Limb (tissue), 2 donors: ENCODE data around the gene TNFSF15.

Experiments used
- DNase-seq, 2 donors: peaks; one replicate each; pipeline ENCODE4 v3.0.0-alpha.2; 2016; ENCODE audit errors: extremely low spot score in 2 of 2

Gene TNFSF15

DNA sequence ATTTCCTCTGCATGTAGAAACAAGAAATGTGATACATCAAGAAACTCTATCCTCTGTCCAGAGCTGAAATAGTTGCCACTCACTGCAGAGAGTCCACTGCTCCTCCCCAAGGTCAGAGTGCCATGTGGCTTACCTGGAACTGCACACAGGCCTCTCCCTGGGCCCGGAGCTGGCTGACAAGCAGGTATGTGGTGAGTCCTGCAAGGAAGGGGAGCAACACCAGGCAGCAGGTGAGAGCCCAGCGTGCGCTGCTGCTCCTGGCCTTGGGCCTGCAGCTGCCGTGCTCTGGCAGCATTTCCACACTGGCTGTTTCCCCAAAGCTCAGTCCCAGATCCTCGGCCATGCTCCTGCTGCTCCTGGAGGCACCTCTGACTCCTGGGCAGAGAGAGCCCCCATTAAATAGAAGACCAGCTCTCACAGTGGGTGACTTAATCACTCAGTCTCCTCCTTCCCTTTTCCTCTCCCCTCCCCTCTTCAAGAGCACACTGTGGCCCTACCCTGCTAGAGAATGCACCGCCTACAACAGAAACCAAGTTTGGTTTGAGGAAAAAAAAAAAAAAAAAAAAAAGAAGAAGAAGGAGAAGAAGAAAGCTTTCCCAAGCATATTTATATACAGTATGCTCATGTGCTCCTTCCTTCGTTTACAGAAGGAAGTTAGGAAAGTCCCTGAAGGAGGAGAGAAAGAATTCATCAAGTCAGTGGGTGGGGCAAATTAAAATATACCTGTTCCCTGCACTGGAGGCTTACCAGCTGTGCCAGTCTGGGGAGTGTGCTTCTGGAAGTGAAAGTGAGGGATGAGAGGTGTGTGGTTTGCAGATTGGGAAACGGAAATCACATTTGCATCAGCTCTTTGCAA is at the start of gene TNFSF15:
TNFSF15 (minus strand) TSS at position 370 of the 856 bp plus-strand sequence; CDS start at position 343, 27 bp downstream.
- DNase-seq = peak in 1 of 2 donors; percentile 61

DNA sequence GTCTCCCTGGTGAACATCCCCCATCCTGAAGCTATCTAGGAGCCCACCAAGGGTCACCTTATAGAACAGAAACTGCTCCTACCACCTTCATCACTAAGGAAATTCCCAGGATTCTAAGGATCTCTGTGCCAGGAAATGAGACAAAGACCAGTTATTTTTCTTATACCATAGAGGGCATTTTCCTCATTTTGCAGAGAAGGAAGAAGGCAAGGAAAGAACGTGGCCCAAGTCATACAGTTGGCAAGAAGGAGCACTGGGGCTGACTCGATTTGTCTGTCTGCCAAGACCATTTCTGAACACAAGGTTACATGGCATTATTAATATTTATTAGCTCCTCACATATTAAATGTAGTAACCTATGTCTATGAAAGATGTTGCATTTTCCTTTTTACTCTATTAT is 49.6 kb upstream of the TNFSF15 start:
- no peak for DNase-seq

DNA sequence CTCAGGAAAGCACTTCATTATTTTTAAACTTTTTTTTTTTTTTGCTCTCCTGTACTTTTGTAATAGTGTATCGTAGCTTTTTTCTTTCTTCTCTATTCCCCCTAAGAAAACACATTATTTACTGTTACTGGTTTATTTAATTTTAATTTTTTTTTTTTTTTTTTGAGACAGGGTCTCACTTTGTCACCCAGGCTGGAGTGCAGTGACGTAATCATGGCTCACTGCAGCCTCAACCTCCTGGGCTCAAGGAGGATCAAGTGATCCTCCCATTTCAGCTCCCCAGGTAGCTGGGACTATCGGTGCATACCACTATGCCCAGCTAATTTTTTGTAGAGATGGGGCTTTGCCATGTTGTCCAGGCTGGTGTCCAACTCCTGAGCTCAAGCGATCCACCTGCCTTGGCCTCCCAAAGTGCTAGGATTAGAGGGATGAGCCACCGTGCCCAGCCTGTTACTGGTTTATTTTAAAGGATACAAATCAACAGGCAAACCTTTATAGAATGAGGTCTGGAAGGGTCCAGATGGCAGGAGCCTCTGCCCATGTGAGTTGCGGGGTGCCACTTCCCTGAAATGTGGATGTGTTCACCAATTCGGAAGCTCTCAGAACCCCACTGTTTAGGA is 49.0 kb upstream of the TNFSF15 start:
- DNase-seq = no peak

DNA sequence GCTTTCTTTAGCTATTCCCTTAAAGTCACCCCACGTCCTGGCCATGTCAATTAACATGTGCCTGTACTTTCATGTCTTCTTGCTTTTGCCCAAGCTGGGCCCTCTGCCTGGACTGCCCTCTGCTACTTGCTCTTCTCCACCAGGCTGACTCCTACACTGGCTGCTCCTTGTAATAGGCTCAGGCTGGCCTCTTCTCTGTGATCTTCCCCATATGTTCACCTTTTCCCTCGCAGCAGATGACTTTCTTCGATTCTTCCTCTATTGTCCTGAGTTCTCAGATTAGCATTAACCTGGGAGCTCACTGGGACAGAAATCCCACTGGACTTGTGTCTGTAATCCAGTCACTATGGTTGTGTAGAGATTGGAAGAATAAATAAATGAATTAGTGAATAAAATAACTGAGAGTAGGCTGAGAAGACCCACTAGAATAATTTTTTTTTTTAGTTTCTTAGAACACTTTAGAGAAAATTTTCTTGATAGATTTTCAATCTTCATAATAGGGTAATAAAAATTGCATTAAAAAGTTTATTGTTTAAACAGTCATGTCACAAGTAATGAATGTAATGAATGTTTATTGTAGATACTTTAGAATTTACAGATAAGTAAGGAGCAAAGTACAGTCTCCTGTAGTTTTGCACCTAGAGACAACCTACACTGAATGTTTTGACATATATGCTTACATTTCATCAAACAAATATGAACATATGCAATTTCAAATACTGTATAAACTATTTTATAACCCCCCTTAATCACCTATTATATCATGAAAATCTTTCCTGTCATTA is 47.4 kb upstream of the TNFSF15 start:
- no peak for DNase-seq

DNA sequence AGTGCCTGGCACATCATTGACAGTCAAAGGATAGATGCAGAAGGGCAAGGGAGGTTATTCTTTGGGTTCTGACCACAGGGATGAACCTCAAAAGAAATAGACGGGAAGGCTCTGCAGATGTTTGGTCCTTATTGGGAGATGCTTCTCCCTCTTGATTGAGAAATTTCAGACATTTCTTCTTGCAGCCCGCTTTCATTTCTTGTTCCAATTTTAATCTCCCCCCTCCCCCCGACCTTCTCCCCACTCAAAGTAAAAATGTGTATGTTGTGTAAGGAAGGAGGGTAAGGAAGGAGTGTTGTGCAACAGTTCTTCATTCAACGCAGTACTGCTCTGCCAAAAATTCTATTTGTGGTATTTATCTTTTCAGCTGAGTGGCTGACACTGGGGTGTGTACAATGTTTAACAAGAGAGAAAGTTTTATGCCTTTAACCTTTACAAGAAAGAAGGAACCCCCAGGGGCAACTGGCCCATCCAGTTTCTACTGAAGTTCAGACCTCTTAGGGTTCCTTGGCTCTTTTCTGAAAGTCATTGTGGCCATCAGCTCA is 46.3 kb upstream of the TNFSF15 start:
- DNase-seq = no peak

DNA sequence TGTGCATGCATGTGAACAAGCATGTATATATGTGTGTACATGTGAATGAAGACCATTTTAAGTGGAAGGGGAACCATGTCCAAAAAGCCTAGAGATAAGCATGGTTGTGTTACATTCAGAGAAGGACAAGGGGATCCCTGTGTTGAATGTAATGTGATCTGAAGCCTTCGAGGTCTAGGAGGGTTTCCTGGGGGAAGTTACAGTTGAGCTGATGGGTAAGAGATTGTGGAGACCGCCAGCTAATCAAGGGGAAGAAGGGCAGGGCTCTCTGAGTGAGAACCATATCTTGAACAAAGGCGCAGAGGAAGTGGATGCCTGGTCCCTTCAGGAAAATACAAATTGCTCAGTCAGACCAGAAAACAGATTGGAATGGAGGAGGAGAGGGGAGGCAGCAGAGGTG is 45.5 kb upstream of the TNFSF15 start:
- DNase-seq = no peak

DNA sequence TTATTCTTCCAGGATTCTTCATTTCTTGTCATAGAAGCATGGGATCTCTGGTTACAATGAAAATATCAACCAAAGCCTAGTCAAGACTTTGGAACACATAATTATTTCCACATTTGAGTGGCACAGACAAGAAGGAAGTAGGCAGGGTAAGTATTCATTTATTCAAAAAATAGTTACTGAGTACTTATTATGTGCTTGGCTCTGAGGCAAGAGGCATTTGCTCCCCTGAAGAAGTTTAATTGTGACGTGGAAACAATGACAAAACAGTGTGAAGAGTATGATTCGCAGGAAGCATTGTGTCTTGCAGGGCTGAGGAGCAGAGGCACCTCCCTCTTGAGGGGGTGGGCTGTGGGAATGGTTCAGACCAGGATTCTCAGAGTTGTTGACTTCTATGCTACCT is 45.0 kb upstream of the TNFSF15 start:
- DNase-seq = no peak

DNA sequence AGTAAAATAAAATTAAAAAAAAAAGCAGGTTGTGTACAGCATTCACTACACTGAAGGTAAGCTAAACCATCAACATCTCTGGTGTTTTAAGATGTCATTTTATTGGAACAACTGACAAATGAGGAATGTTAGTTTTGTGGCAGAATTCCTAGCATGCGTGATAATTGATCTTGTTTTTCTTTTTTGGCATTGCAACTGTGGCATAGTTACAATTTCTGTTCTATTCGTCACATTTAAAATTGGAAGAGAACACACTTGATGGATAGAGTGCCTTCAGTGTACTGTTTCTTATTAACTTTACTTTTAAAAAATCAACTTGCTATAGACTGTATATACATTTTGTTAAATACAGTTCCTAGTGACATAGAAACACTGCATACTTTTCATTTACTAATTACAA is 43.6 kb upstream of the TNFSF15 start:
- no peak for DNase-seq

DNA sequence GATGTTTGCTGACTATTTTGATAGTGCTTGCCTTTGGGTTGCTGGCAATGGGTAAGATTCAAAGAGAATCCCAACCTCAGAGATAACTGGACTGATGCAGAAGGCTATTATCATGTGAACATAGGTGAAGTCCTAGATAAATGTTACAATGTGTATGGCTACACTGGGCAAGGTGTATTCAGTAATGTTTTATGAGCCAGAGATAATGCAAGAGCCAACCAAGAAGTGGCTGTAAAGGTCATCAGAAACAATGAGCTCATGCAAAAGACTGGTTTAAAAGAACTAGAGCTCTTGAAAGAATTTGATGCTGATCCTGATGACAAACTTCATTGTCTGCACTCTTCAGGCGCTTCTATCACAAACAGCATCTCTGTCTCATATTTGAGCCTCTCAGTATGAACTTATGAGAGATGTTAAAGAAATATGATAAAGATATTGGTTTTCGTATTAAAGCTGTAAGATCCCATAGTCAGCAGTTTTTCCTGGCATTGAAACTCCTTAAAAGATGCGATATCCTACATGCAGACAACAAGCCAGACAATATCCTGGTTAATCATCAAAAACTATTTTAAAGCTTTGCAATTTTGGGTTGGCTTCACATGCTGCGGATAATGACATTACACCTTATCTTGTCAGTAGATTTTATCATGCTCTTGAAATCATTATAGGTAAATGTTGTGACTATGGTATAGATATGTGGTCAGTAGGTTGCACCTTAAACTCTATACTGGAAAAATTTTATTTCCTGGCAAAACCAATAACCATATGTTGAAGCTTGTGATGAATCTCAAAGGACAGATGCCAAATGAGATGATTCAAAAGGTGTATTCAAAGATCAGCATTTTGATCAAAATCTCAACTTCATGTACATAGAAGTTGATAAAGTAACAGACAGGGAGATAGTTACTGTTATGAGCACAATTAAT is 41.9 kb upstream of the TNFSF15 start:
- DNase-seq = no peak

DNA sequence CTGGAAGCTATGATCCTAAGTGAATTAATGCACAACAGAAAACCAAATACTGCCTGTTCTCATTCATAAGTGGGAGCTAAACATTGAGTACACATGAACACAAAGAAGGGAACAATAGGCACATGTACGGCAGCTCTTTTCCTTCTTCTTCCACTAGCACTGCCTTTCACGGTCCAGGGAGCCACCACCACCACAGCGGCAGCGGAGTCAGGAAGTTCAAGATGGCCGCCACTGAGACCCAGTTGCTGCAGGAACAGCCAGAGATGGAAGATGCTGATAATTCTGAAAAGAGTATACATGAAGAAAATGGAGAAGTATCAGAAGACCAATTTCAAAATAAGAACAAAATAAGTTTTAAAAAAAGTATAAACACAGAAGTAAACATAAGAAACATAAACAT is 39.5 kb upstream of the TNFSF15 start:
- DNase-seq = no peak

DNA sequence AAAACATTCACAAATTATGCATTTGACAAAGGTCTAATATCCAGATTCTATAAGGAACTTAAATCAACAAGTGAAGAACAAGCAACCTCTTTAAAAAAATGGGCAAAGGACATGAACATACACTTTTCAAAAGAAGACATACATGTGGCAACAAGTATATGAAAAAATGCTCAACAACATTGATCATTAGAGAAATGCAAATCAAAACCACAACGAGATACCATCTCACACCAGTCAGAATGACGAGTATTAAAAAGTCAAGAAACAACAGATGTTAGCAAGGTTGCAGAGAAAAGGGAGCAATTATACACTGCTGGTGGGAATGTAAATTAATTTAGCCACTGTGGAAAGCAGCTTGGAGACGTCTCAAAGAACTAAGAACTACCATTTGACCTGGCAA is 38.9 kb upstream of the TNFSF15 start:
- no peak for DNase-seq

DNA sequence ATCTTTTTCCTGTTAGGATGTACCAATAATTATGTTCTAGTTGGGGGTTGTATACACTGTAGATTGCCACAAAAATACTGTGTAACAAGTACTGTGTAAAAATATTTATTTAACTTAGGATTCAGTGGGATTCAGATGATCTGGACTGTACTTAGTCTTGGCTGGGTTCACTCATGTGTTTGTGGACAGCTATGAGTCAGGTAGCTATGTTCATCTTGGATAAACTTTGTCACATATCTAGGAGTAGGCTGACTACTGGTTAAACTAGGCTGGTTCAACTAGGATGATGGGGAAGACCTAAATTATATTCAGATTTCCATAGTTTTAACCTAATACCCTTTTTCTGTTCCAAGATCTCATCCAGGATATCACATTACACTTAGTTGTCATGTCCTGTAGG is 32.1 kb upstream of the TNFSF15 start:
- DNase-seq = no peak

DNA sequence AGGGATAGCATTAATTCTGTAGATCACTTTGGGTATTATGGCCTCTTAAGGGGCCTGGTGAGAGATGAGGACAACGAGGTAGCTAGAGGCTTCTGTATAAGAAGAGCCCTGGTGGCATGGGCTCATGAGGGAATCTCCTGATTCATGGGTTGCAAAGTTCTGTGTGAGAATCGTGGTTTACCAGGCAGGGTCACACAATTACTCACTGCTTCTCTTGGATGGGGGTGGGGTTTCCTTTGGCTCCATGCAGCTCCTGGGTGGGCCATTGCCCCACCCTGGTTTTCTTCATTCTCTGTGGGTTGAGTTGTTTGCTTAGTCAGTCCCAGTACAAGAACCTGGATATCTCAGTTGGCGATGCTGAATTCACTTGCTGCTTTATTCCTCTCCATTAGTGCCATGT is 30.9 kb upstream of the TNFSF15 start:
- no peak for DNase-seq

DNA sequence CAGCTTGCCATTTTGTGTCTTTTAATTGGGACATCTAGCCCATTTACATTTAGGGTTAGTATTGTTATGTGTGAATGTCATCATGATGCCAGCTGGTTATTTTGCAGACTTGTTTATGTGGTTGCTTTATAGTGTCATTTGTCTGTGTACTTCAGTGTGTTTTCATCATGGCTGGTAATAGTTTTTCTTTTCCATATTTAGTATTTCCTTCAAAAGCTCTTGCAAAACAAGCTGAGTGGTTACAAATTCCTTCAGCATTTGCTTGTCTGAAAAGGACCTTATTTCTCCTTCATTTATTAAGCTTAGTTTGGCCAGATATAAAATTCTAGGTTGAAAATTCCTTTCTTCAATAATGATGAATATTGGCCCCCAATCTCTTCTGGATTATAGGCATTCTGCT is 28.5 kb upstream of the TNFSF15 start:
- no peak for DNase-seq

DNA sequence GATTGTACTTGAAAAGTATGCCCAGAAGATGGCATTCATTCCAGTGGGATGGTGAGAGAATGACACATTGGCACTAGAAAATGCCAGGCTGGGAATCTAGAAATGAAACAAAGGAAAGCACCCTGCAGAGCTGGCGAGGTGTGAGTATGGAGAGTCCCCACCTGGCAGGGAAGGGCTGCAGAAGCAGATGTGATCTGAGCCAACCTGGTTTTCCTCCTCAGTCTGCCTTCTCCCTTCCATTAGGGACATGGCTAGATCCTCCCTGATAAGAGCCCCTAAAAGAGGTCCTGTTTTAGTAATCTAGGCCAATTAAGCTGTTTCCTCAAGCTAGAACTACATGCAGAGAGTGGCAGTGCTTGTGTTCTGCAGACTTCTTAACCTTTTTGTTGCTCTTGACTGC is 24.7 kb upstream of the TNFSF15 start:
- DNase-seq = no peak

DNA sequence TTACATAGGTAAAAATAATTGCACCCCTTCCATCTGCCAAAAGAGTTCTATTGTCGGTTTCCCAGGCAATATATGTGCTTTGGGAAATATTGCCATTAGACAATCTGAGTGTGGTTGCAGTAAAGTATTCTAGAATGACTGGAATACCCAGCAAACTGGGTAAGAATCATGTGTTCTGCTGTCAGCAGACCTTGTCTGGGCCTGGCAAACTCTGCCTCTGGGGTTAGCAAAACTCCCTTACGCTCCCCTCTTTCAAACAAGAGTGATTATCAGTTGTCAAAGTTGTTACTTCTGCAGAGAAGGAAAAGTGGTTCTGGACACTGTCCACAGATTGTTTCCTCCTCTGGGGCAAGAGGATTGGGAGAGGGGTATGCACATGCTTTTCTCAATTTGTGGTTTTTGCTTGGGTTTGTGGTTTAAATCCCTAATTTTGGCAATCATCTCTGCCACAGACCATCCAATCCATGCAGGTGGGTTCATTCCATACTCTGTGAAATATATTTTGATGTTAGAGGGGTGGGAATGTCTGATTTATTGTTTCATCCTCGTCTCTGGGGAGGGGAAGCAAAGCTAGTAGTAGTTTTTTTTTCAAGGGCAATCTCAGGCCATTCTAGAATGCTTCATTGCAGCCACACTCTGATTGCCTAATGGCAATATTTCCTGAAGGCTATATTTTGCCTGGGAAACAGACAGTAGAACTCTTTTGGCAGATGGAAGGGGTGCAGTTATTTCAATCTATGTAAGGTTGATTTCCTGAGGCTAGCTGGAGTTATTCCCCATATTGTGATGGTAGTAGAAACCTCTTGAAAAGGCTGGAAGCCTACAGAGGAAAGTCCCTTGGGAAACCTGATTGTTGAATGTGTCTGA is 24.0 kb upstream of the TNFSF15 start:
- DNase-seq = no peak

DNA sequence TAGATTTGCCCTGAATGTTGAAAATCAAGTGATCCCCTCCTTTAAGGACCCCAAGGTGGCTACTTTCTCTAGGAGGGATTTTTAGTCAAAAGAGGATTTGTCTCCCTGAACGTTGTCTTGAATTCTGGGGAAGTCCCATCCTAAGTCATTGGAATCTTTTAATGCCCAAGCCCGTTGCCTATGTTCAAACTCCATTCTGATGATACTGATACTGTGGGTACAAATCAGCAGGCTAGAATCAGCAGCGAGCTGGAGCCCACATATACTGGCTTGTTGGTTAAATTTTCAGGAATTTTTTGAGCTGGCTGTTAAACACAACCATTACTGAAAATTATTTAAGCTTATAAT is 22.4 kb upstream of the TNFSF15 start:
- DNase-seq = no peak

DNA sequence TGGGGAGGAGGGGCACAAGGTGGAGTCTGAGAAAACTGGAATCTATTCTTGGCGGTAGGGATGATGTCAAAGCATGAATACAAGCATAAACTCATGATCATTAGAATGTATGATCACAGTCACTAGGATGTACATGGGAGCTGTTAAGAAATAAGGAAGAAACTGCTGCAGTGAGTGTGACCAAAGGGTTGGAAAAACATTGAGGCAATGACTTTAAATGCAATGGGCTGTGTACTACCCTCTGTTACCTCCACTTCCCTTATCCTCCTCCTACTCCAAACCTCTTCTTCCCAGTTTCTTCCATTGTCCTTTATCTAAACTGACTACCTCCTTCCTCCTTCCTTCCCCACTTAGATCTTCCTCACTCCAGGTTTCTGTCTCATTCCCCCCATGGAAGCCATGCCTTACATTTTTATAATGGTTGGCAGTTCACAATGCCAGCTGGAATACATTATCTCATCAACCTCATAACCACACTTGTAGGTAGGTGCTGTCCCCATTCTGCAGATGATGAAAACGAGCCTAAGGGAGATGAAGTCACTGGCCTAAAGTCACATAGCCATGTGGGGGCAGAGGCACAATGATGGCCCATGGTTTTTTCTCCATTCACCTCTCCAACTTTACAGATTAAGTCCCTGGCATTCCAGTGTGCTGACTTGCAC is 21.9 kb upstream of the TNFSF15 start:
- no peak for DNase-seq

DNA sequence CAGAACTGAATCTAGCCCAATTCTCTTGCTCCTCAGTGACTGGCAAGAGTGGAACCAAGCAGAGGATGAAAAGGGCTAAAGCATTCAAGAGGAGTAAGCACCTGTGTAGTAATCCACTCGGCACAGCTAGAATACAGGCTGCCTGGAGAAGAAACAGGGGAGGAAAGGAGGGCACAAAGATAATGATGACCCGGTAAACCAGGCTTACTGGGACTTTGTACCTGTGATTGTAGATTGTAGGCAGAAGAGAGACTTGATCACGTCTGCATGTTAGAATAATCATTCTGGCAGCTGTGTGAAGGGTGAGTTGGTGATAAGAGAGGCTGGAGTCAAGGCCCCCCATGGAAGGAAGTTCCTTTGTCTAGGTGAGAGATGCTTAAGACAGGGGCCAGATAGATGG is 20.6 kb upstream of the TNFSF15 start:
- DNase-seq = no peak
